GM23338 (cell line): Measurements from ENCODE around the gene ERRFI1. TPM values are rescaled to one million over a fixed set of nuclear protein-coding genes. Genes with fewer than 3 reads are reported as not detected.

ENCODE experiments used
- ATAC-seq: fragments of 200-7000 bp; cut with Tn5 transposase; 3 replicates; pipeline ENCODE4 v1.9.1; 2020
- DNase-seq: peaks from one replicate; pipeline ENCODE4 v3.0.0-alpha.2; 2015; ENCODE audit warnings: low spot score
- H2AFZ ChIP-seq: fragments of 200-600 bp; sonication (generic); 2 replicates; pipeline ENCODE4 v1.8.0; 2016; ENCODE audit warnings: antibody characterized with exemption, mild to moderate bottlenecking, moderate library complexity
- H3F3A ChIP-seq: fragments of 200-600 bp; sonication (generic); replicated peaks from 2 replicates; pipeline ENCODE4 v1.8.0; 2017; ENCODE audit warnings: antibody characterized with exemption, mixed run types, low read depth
- H3K27ac ChIP-seq: fragments of 200-600 bp; sonication (generic); 2 replicates; pipeline ENCODE4 v1.6.1; 2016; ENCODE audit warnings: low read depth
- H3K27me3 ChIP-seq: fragments of 200-600 bp; sonication (generic); 2 replicates; pipeline ENCODE4 v1.8.0; 2016; ENCODE audit warnings: mild to moderate bottlenecking, mixed run types, moderate library complexity; ENCODE audit not compliant: insufficient read depth
- H3K36me3 ChIP-seq: fragments of 200-600 bp; sonication (generic); 2 replicates; pipeline ENCODE4 v1.8.0; 2016; ENCODE audit warnings: mild to moderate bottlenecking; ENCODE audit not compliant: insufficient read depth
- H3K4me1 ChIP-seq: fragments of 200-600 bp; sonication (generic); 2 replicates; pipeline ENCODE4 v1.8.0; 2016; ENCODE audit warnings: mild to moderate bottlenecking, moderate library complexity; ENCODE audit not compliant: insufficient read depth
- H3K4me2 ChIP-seq: fragments of 200-600 bp; sonication (generic); 2 replicates; pipeline ENCODE4 v1.7.1; 2017; ENCODE audit warnings: mixed run types
- H3K4me3 ChIP-seq: fragments of 200-600 bp; sonication (generic); 2 replicates; pipeline ENCODE4 v1.6.1; 2016; ENCODE audit warnings: mixed run types
- H3K79me2 ChIP-seq: fragments of 200-600 bp; sonication (generic); replicated peaks from 2 replicates; pipeline ENCODE4 v1.8.0; 2017; ENCODE audit warnings: mild to moderate bottlenecking; ENCODE audit not compliant: insufficient read depth
- H3K9me2 ChIP-seq: fragments of 200-600 bp; sonication (generic); 2 replicates; pipeline ENCODE4 v1.8.0; 2017; ENCODE audit not compliant: insufficient read depth
- H4K20me1 ChIP-seq: fragments of 200-600 bp; sonication (generic); replicated peaks from 2 replicates; pipeline ENCODE4 v1.8.0; 2017; ENCODE audit warnings: mild to moderate bottlenecking; ENCODE audit not compliant: insufficient read depth
- H3K27ac Mint-ChIP-seq: 2 replicates; pipeline ENCODE4 v1.8.0; 2020; ENCODE audit warnings: inconsistent platforms, mild to moderate bottlenecking, moderate library complexity, mixed read lengths
- H3K27me3 Mint-ChIP-seq: 3 replicates; pipeline ENCODE4 v1.8.0; 2022; ENCODE audit warnings: low read depth, mild to moderate bottlenecking, moderate library complexity, mixed read lengths, inconsistent platforms; ENCODE audit not compliant: insufficient read depth, poor library complexity
- H3K36me3 Mint-ChIP-seq: 3 replicates; pipeline ENCODE4 v1.8.0; 2021; ENCODE audit warnings: low read depth, mild to moderate bottlenecking, inconsistent platforms, moderate library complexity, mixed read lengths
- H3K4me1 Mint-ChIP-seq: 3 replicates; pipeline ENCODE4 v1.8.0; 2020; ENCODE audit warnings: mild to moderate bottlenecking, inconsistent platforms, mixed read lengths
- H3K4me3 Mint-ChIP-seq: 3 replicates; pipeline ENCODE4 v1.8.0; 2021; ENCODE audit warnings: moderate library complexity, mild to moderate bottlenecking, inconsistent platforms, mixed read lengths
- H3K9me3 Mint-ChIP-seq: 3 replicates; pipeline ENCODE4 v1.8.0; 2020; ENCODE audit warnings: moderate library complexity, mild to moderate bottlenecking, inconsistent platforms, mixed read lengths
- CREB1 ChIP-seq: fragments of 250-450 bp; sonication (Bioruptor Pico); IDR thresholded peaks from 2 replicates; pipeline ENCODE4 v1.5.0; 2020; ENCODE audit warnings: low read depth, mild to moderate bottlenecking, moderate library complexity
- EZH2phosphoT487 ChIP-seq: fragments of 200-600 bp; sonication (generic); IDR thresholded peaks from one replicate; pipeline ENCODE4 v1.8.1; 2018; ENCODE audit warnings: antibody characterized with exemption; ENCODE audit not compliant: unreplicated experiment
- JUNB ChIP-seq: IDR thresholded peaks from one replicate; pipeline ENCODE4 v1.6.1; 2016; ENCODE audit warnings: antibody characterized with exemption; ENCODE audit not compliant: unreplicated experiment
- NANOG ChIP-seq: IDR thresholded peaks from 2 replicates; pipeline ENCODE4 v1.6.1; 2016; ENCODE audit warnings: antibody characterized with exemption, borderline replicate concordance
- POLR2AphosphoS5 ChIP-seq: IDR thresholded peaks from 2 replicates; pipeline ENCODE4 v1.6.1; 2016; ENCODE audit warnings: antibody characterized with exemption, low read depth
- STAT1 ChIP-seq: IDR thresholded peaks from one replicate; pipeline ENCODE4 v1.6.1; 2016; ENCODE audit warnings: antibody characterized with exemption; ENCODE audit not compliant: unreplicated experiment
- ZNF114 ChIP-seq: fragments of 250-450 bp; sonication (Bioruptor Pico); IDR thresholded peaks from 2 replicates; pipeline ENCODE4 v1.5.0; 2020; ENCODE audit warnings: mild to moderate bottlenecking, moderate library complexity
- ZNF331 ChIP-seq: fragments of 250-450 bp; sonication (Bioruptor Pico); IDR thresholded peaks from 2 replicates; pipeline ENCODE4 v1.5.0; 2020; ENCODE audit warnings: low read depth, mild to moderate bottlenecking, moderate library complexity
- polyA plus RNA-seq: library from polyadenylated mRNA; unstranded; fragments of >200 nt; fragmentation: Nextera tagmentation; extraction: Ambion mirVana; gene quantifications from 2 replicates; pipeline ENCODE4 v1.2.1, GENCODE V29; 2016
- total RNA-seq: library from RNA; depleted of rRNA; stranded (reverse); fragments of >200 nt; shearing (Covaris generic); gene quantifications from 2 replicates; pipeline ENCODE4 v1.2.3, GENCODE V29; 2014
- TF ChIP-seq, protein P1 (sequence below): IDR thresholded peaks from one replicate; pipeline ENCODE4 v1.6.1; 2018; ENCODE audit warnings: antibody characterized with exemption; ENCODE audit not compliant: unreplicated experiment
- TF ChIP-seq, protein P2 (sequence below): IDR thresholded peaks from 2 replicates; pipeline ENCODE4 v1.6.1; 2016; ENCODE audit warnings: antibody characterized with exemption

The ERRFI1 gene
- total and polyA plus RNA-seq, 2 experiments from 2014 or later, result 22.9 to 59.8 TPM

DNA sequence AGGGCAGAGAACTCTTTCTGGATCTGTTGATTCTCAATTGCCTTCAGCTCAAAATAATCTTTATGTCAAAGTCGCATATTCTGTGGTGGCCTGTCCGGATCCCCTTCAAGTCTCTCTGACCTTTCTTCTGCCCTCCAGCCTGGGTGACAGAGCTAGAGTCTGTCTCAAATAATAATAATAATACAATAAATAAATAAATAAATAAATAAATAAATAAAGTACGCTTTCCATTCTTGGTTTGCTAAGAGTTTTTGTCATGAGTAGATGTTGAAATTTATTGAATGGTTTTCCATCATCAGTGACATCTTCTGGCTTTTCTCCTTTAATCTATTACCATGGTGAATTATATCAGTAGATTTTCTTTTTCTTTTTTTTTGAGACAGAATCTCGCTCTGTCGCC lies 30.7 kb downstream of the ERRFI1 start (continued):
- TF ChIP-seq STAT1, result no peak
- TF ChIP-seq CREB1 (CRISPR knock-in tag), result no peak
- no peak for TF ChIP-seq NANOG
- TF ChIP-seq, protein P1, sequence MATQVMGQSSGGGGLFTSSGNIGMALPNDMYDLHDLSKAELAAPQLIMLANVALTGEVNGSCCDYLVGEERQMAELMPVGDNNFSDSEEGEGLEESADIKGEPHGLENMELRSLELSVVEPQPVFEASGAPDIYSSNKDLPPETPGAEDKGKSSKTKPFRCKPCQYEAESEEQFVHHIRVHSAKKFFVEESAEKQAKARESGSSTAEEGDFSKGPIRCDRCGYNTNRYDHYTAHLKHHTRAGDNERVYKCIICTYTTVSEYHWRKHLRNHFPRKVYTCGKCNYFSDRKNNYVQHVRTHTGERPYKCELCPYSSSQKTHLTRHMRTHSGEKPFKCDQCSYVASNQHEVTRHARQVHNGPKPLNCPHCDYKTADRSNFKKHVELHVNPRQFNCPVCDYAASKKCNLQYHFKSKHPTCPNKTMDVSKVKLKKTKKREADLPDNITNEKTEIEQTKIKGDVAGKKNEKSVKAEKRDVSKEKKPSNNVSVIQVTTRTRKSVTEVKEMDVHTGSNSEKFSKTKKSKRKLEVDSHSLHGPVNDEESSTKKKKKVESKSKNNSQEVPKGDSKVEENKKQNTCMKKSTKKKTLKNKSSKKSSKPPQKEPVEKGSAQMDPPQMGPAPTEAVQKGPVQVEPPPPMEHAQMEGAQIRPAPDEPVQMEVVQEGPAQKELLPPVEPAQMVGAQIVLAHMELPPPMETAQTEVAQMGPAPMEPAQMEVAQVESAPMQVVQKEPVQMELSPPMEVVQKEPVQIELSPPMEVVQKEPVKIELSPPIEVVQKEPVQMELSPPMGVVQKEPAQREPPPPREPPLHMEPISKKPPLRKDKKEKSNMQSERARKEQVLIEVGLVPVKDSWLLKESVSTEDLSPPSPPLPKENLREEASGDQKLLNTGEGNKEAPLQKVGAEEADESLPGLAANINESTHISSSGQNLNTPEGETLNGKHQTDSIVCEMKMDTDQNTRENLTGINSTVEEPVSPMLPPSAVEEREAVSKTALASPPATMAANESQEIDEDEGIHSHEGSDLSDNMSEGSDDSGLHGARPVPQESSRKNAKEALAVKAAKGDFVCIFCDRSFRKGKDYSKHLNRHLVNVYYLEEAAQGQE, result no peak
- TF ChIP-seq ZNF331 (CRISPR knock-in tag), result no peak
- no peak for TF ChIP-seq JUNB
- no peak for TF ChIP-seq EZH2phosphoT487
- TF ChIP-seq, protein P2, sequence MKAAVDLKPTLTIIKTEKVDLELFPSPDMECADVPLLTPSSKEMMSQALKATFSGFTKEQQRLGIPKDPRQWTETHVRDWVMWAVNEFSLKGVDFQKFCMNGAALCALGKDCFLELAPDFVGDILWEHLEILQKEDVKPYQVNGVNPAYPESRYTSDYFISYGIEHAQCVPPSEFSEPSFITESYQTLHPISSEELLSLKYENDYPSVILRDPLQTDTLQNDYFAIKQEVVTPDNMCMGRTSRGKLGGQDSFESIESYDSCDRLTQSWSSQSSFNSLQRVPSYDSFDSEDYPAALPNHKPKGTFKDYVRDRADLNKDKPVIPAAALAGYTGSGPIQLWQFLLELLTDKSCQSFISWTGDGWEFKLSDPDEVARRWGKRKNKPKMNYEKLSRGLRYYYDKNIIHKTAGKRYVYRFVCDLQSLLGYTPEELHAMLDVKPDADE, result no peak

DNA sequence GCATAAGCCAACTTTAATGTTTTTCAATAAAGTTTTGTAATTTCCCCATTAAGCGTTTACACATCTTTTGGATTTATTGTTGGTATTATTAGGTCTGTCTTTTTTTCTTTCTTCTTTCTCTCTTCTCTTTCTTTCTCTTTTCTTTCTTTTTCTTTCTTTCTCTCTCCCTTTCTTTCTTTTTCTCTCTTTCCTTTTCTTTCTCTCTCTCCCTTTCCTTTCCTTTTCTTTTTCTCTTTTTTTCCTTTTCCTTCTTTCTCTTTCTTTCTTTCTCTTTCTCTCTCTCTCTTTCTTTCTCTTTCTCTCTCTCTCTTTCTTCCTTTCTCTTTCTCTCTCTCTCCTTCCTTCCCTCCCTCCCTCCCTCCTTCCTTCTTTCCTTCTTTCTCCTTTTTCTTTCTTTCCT lies 31.3 kb downstream of the ERRFI1 start:
- H3K27me3 Mint-ChIP-seq, result peaks cover 3% of the 10 kb centered on the region
- H3K79me2 ChIP-seq, result no peaks in the 10 kb centered on the region
- no peak for ATAC-seq
- DNase-seq, result no peak
- peaks cover 3% of the 10 kb centered on the region; the same call in 1 of the 2 replicates for H3K4me1 ChIP-seq
- no peaks in the 10 kb centered on the region for H3K36me3 ChIP-seq
- H3K9me2 ChIP-seq, result no peaks in the 10 kb centered on the region
- no peak overlapping the region for H3K4me3 ChIP-seq
- H3K4me1 Mint-ChIP-seq, result peaks cover 17% of the 10 kb centered on the region
- H2AFZ ChIP-seq, result no peak overlapping the region
- no peak overlapping the region for H3K4me3 Mint-ChIP-seq
- H3K36me3 Mint-ChIP-seq, result peaks cover 24% of the 10 kb centered on the region
- no peaks in the 10 kb centered on the region for H4K20me1 ChIP-seq
- peaks cover 2% of the 10 kb centered on the region; the same call in 1 of the 3 replicates for H3K9me3 Mint-ChIP-seq
- H3K27ac ChIP-seq, result 0 out of 2 replicates have a peak overlapping the region, but pooled peaks have one; percentile 23
- no peaks in the 10 kb centered on the region for H3K27me3 ChIP-seq
- H3F3A ChIP-seq, result peaks cover 9% of the 10 kb centered on the region; the same call in 1 of the 2 replicates
- no peak overlapping the region for H3K4me2 ChIP-seq
- TF ChIP-seq ZNF331 (CRISPR knock-in tag) (no peak), EZH2phosphoT487 (no peak), STAT1 (no peak), ZNF114 (CRISPR knock-in tag) (no peak), POLR2AphosphoS5 (no peak), CREB1 (CRISPR knock-in tag) (no peak), JUNB (no peak)
- TF ChIP-seq, protein P2, result no peak
- no peak overlapping the region for H3K27ac Mint-ChIP-seq
